ENCODE measurements around the gene MMP23B. TPM values are rescaled to one million over a fixed set of nuclear protein-coding genes. Genes with fewer than 3 reads are reported as not detected.

MMP23B gene
- total and polyA plus RNA-seq, 10 of the 15 experiments (the other 5 are each of a cell fraction or from before 2014, with no cell fraction given): 0.25 to 0.76 (median 0.34) TPM; not detected in 4

DNA sequence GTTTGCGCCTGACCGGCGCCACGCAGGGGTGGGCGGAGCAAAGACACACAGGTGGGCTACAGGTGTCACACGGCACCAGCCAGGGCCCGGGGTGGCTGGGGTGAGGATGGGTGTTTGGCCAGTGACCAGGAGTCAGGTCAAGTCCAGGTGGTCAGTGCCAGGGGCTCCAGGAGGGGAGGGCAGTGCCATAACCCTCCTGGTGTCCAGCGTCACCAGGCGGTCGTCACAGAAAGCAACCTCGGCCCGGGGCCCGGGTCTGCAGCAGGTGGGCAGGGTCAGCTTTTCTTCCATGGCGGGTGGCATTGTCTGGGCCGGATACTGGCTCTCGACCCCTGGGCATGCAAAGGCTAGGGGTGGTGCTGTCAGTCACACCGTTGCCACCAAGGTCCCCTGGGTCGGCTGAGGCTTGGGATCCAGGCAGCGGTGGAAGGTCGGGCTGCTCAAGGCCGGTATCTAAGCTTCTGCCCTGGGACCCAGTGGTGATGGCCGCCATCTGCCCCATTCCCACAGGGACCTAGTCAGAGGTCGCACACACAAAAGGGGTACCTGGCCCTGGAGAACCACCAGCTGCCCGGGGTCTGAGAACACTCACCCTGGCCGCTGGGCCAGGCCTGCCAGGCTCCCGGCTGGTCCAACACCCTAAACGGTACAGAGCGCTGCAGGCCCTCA lies 33.8 kb upstream of the MMP23B start:
- H3K27ac ChIP-seq (ENCODE audit: control insufficient read depth, insufficient read depth): no peak overlapping the region
- intact Hi-C loops (cut with micrococcal nuclease; ENCODE audit: unreplicated experiment) (no loop called here), in situ Hi-C loops (cut with MboI) (no loop called here)
- SMC1A ChIA-PET (ENCODE audit: uncharacterized antibody, unreplicated experiment): no interaction called here
- no peak for DNase-seq (ENCODE audit: low read depth, low spot score)
- RAD21 ChIA-PET (ENCODE audit: unreplicated experiment): no interaction called here
- no peaks in the 10 kb centered on the region for H3K36me3 ChIP-seq (ENCODE audit: control insufficient read depth in 2 of 2, insufficient read depth in 2 of 2, low read length in 1 of 2)
- no peak overlapping the region for H2AFZ ChIP-seq (ENCODE audit: control insufficient read depth, low read depth, low read length)
- peaks cover 0 to 2% of the 10 kb centered on the region in 2 experiments; a peak in 2 of 4 replicates for H3K27me3 ChIP-seq (replicated peaks in 1 of 2; ENCODE audit: control insufficient read depth in 2 of 2, insufficient read depth in 2 of 2, low read length in 1 of 2)
- peaks cover 33% of the 10 kb centered on the region for H3K4me1 ChIP-seq (ENCODE audit: control insufficient read depth, insufficient read depth, low read length)
- BruUV-seq (replicated peaks): no TSS peak
- no peak overlapping the region for H3K4me3 ChIP-seq
- no peak for ATAC-seq
- peak overlapping the region; percentile 71; the same call in 1 of the 2 replicates for H3K4me2 ChIP-seq (ENCODE audit: control insufficient read depth, insufficient read depth)
- no peaks in the 10 kb centered on the region for H4K20me1 ChIP-seq (ENCODE audit: control insufficient read depth, insufficient read depth)
- POLR2A ChIA-PET: interaction anchor here (1.1 kb wide), 1 partner anchor 9 kb away, joined by 3 read pairs; no protein-coding TSS in a partner anchor
- WGBS (ENCODE audit: insufficient coverage, insufficient replicate concordance, low lambda C conversion rate, missing lambda C conversion rate): 66% methylated on average over 28 of the region's 28 CpGs
- CTCF ChIA-PET: interaction anchor here (0.8 kb wide), 1 partner anchor 16 kb away, joined by 3 read pairs; no protein-coding TSS in a partner anchor
- FAIRE-seq: no peak
- no peaks in the 10 kb centered on the region for H3K79me2 ChIP-seq (ENCODE audit: control insufficient read depth, insufficient read depth, low read length)
- H3K9ac ChIP-seq (ENCODE audit: control insufficient read depth, insufficient read depth, low read length): no peak overlapping the region
- H3K9me3 ChIP-seq (replicated peaks; ENCODE audit: control insufficient read depth, insufficient read depth, low read length): no peaks in the 10 kb centered on the region
- TF ChIP-seq ZNF274 (IDR thresholded peaks at IDR 0.05; ENCODE audit: insufficient read depth, insufficient read length) (no peak), ETV6 (conservative IDR thresholded peaks at IDR 0.05 in 1 of 2, IDR thresholded peaks at IDR 0.05 in 1 of 2; ENCODE audit: borderline replicate concordance in 1 of 2, low read depth in 1 of 2) (no peak), ZNF384 (IDR thresholded peaks at IDR 0.05; ENCODE audit: borderline replicate concordance, low read depth, low read length) (no peak), BHLHE40 (IDR thresholded peaks at IDR 0.05; ENCODE audit: borderline replicate concordance in 1 of 2, low read depth in 2 of 2, low read length in 1 of 2) (no peak), MYC (IDR thresholded peaks at IDR 0.05; ENCODE audit: insufficient read depth, insufficient read length, insufficient replicate concordance, low read length, severe bottlenecking) (no peak), TBL1XR1 (IDR thresholded peaks at IDR 0.05; ENCODE audit: low read depth, low read length) (no peak), CEBPB (IDR thresholded peaks at IDR 0.05; ENCODE audit: borderline replicate concordance in 1 of 2, low read depth in 2 of 2, low read length in 2 of 2) (no peak), NFYA (IDR thresholded peaks at IDR 0.05; ENCODE audit: borderline replicate concordance, low read depth, low read length) (no peak)
- TF ChIP-seq, protein P1, sequence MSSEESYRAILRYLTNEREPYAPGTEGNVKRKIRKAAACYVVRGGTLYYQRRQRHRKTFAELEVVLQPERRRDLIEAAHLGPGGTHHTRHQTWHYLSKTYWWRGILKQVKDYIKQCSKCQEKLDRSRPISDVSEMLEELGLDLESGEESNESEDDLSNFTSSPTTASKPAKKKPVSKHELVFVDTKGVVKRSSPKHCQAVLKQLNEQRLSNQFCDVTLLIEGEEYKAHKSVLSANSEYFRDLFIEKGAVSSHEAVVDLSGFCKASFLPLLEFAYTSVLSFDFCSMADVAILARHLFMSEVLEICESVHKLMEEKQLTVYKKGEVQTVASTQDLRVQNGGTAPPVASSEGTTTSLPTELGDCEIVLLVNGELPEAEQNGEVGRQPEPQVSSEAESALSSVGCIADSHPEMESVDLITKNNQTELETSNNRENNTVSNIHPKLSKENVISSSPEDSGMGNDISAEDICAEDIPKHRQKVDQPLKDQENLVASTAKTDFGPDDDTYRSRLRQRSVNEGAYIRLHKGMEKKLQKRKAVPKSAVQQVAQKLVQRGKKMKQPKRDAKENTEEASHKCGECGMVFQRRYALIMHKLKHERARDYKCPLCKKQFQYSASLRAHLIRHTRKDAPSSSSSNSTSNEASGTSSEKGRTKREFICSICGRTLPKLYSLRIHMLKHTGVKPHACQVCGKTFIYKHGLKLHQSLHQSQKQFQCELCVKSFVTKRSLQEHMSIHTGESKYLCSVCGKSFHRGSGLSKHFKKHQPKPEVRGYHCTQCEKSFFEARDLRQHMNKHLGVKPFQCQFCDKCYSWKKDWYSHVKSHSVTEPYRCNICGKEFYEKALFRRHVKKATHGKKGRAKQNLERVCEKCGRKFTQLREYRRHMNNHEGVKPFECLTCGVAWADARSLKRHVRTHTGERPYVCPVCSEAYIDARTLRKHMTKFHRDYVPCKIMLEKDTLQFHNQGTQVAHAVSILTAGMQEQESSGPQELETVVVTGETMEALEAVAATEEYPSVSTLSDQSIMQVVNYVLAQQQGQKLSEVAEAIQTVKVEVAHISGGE (CRISPR knock-in tag; IDR thresholded peaks at IDR 0.05): no peak
- TF ChIP-seq, protein P2, sequence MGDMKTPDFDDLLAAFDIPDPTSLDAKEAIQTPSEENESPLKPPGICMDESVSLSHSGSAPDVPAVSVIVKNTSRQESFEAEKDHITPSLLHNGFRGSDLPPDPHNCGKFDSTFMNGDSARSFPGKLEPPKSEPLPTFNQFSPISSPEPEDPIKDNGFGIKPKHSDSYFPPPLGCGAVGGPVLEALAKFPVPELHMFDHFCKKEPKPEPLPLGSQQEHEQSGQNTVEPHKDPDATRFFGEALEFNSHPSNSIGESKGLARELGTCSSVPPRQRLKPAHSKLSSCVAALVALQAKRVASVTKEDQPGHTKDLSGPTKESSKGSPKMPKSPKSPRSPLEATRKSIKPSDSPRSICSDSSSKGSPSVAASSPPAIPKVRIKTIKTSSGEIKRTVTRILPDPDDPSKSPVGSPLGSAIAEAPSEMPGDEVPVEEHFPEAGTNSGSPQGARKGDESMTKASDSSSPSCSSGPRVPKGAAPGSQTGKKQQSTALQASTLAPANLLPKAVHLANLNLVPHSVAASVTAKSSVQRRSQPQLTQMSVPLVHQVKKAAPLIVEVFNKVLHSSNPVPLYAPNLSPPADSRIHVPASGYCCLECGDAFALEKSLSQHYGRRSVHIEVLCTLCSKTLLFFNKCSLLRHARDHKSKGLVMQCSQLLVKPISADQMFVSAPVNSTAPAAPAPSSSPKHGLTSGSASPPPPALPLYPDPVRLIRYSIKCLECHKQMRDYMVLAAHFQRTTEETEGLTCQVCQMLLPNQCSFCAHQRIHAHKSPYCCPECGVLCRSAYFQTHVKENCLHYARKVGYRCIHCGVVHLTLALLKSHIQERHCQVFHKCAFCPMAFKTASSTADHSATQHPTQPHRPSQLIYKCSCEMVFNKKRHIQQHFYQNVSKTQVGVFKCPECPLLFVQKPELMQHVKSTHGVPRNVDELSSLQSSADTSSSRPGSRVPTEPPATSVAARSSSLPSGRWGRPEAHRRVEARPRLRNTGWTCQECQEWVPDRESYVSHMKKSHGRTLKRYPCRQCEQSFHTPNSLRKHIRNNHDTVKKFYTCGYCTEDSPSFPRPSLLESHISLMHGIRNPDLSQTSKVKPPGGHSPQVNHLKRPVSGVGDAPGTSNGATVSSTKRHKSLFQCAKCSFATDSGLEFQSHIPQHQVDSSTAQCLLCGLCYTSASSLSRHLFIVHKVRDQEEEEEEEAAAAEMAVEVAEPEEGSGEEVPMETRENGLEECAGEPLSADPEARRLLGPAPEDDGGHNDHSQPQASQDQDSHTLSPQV (IDR thresholded peaks at IDR 0.05): no peak

Data from GM12878 (cell line).